Vagina (tissue), 2 donors: ENCODE results near the gene SERPINB13. TPM values are rescaled to one million over a fixed set of nuclear protein-coding genes. Genes with fewer than 3 reads are reported as not detected.
A peak's percentile ranks its signal among the peaks of the same experiment; 100 is the strongest.

Experiments
- DNase-seq, 2 donors: peaks; one replicate each; pipeline ENCODE4 v3.0.0-alpha.2; 2017; ENCODE audit errors: extremely low spot score in 2 of 2
- H3K27ac ChIP-seq: fragments of 200-600 bp; sonication (generic); one replicate; pipeline ENCODE4 v1.5.1; 2019
- H3K27me3 ChIP-seq: fragments of 200-600 bp; sonication (generic); one replicate; pipeline ENCODE4 v1.5.1; 2019
- H3K36me3 ChIP-seq, 2 donors: fragments of 200-600 bp; sonication (generic); one replicate each; pipeline ENCODE4 v1.5.1; 2017 to 2019
- H3K4me1 ChIP-seq: fragments of 200-600 bp; sonication (generic); one replicate; pipeline ENCODE4 v1.5.1; 2019
- H3K4me3 ChIP-seq, 2 donors: fragments of 200-600 bp; sonication (generic); 1 replicate in 1 of 2; 2 replicates in 1 of 2; pipeline ENCODE4 v1.5.1; 2016 to 2019
- H3K9me3 ChIP-seq: fragments of 200-600 bp; sonication (generic); one replicate; pipeline ENCODE4 v1.5.1; 2019
- CTCF ChIP-seq, 3 experiments: fragments of 450-650 bp in 2 of 3; fragments of 200-600 bp in 1 of 3; sonication (generic) in 1 of 3; IDR thresholded peaks; one replicate each; pipeline ENCODE4 v1.5.1; 2017 to 2019; ENCODE audit warnings: antibody characterized with exemption in 3 of 3, mild to moderate bottlenecking in 2 of 3, moderate library complexity in 2 of 3
- POLR2A ChIP-seq, 2 donors: fragments of 450-650 bp; IDR thresholded peaks; one replicate each; pipeline ENCODE4 v1.6.1; 2017; ENCODE audit warnings: antibody characterized with exemption in 2 of 2, mild to moderate bottlenecking in 2 of 2, moderate library complexity in 2 of 2
- POLR2AphosphoS5 ChIP-seq, 2 donors: sonication (generic); formaldehyde crosslinking; IDR thresholded peaks; one replicate each; pipeline ENCODE4 v1.9.0; 2017; ENCODE audit warnings: antibody characterized with exemption in 2 of 2, mild to moderate bottlenecking in 2 of 2, low read depth in 1 of 2; ENCODE audit not compliant: insufficient read depth in 1 of 2
- intact Hi-C: fragments of 100-400 bp; cut with DNase I; formaldehyde crosslinking; loops from one replicate; pipeline ENCODE4 v1.15.1; 2023
- total RNA-seq: library from RNA; depleted of rRNA; stranded (reverse); fragments of >200 nt; gene quantifications from one replicate; pipeline ENCODE4 v1.2.3, GENCODE V29; 2016

SERPINB13 gene
- total RNA-seq, 1 donor from 2014 or later = 131 TPM

GRCh38 chr18:63591725-63592124, 4.6 kb downstream of the SERPINB13 start:
- Histone ChIP-seq H3K36me3 (no peaks in the 10 kb centered on the region), H3K4me3 (no peak overlapping the region), H3K9me3 (no peaks in the 10 kb centered on the region), H3K4me1 (no peaks in the 10 kb centered on the region), H3K27ac (no peak overlapping the region), H3K27me3 (no peaks in the 10 kb centered on the region)
- intact Hi-C loops = no loop called here
- no peak for TF ChIP-seq CTCF (IDR thresholded peaks at IDR 0.05)
- no peak for TF ChIP-seq POLR2AphosphoS5 (IDR thresholded peaks at IDR 0.05; ENCODE audit: insufficient read depth in 1 of 2, low read depth in 1 of 2)
- no peak for TF ChIP-seq POLR2A (IDR thresholded peaks at IDR 0.05)
- no peak for DNase-seq

- DNase-seq = no peak
- no peaks in the 10 kb centered on the region for H3K4me1 ChIP-seq
- H3K4me3 ChIP-seq = no peak overlapping the region
- H3K9me3 ChIP-seq = no peaks in the 10 kb centered on the region
- intact Hi-C loops = no loop called here
- TF ChIP-seq POLR2AphosphoS5 (IDR thresholded peaks at IDR 0.05; ENCODE audit: insufficient read depth in 1 of 2, low read depth in 1 of 2) (no peak), CTCF (IDR thresholded peaks at IDR 0.05) (no peak), POLR2A (IDR thresholded peaks at IDR 0.05) (no peak)
- H3K27me3 ChIP-seq = no peaks in the 10 kb centered on the region
- no peaks in the 10 kb centered on the region for H3K36me3 ChIP-seq
- no peak overlapping the region for H3K27ac ChIP-seq
These were observed 5.3 kb downstream of the SERPINB13 start for GRCh38 chr18:63592471-63592870.

GRCh38 chr18:63596964-63597363, 9.8 kb downstream of the SERPINB13 start:
- H3K4me3 ChIP-seq = no peak overlapping the region
- H3K27ac ChIP-seq = no peak overlapping the region
- intact Hi-C loops = no loop called here
- no peaks in the 10 kb centered on the region for H3K4me1 ChIP-seq
- no peak for DNase-seq
- H3K27me3 ChIP-seq = no peaks in the 10 kb centered on the region
- H3K9me3 ChIP-seq = no peaks in the 10 kb centered on the region
- TF ChIP-seq POLR2A (IDR thresholded peaks at IDR 0.05) (no peak), POLR2AphosphoS5 (IDR thresholded peaks at IDR 0.05; ENCODE audit: insufficient read depth in 1 of 2, low read depth in 1 of 2) (no peak), CTCF (IDR thresholded peaks at IDR 0.05) (no peak)
- no peaks in the 10 kb centered on the region for H3K36me3 ChIP-seq

- no peak overlapping the region for H3K27ac ChIP-seq
- H3K36me3 ChIP-seq = no peaks in the 10 kb centered on the region
- no peak overlapping the region for H3K4me3 ChIP-seq
- H3K4me1 ChIP-seq = no peaks in the 10 kb centered on the region
- H3K27me3 ChIP-seq = no peaks in the 10 kb centered on the region
- TF ChIP-seq POLR2A (IDR thresholded peaks at IDR 0.05) (no peak), CTCF (IDR thresholded peaks at IDR 0.05) (no peak), POLR2AphosphoS5 (IDR thresholded peaks at IDR 0.05; ENCODE audit: insufficient read depth in 1 of 2, low read depth in 1 of 2) (no peak)
- no peaks in the 10 kb centered on the region for H3K9me3 ChIP-seq
- intact Hi-C loops = no loop called here
- DNase-seq = no peak
These were observed 16.2 kb downstream of the SERPINB13 start for GRCh38 chr18:63603355-63603754.

GRCh38 chr18:63603772-63604171, 16.6 kb downstream of the SERPINB13 start:
- intact Hi-C loops = no loop called here
- Histone ChIP-seq H3K9me3 (no peaks in the 10 kb centered on the region), H3K36me3 (no peaks in the 10 kb centered on the region), H3K27me3 (no peaks in the 10 kb centered on the region), H3K4me3 (no peak overlapping the region), H3K27ac (no peak overlapping the region), H3K4me1 (no peaks in the 10 kb centered on the region)
- TF ChIP-seq POLR2AphosphoS5 (IDR thresholded peaks at IDR 0.05; ENCODE audit: insufficient read depth in 1 of 2, low read depth in 1 of 2) (peak in 1 of 2 donors; percentile 19), CTCF (IDR thresholded peaks at IDR 0.05) (no peak)
- DNase-seq = no peak
